CD14-positive monocyte (primary cell): ENCODE measurements around the gene CACNA2D1. TPM values are rescaled to one million over a fixed set of nuclear protein-coding genes. Genes with fewer than 3 reads are reported as not detected.

ENCODE experiments used
- DNase-seq, 3 donors: peaks; one replicate each; pipeline ENCODE4 v3.0.0-alpha.2; 2011 to 2022
- H2AFZ ChIP-seq: 2 replicates; pipeline ENCODE4 v1.6.0; 2012; ENCODE audit warnings: mild to moderate bottlenecking, low read depth, low read length, inconsistent platforms; ENCODE audit not compliant: insufficient read depth, poor library complexity, severe bottlenecking
- H3K27ac ChIP-seq, 2 donors: 1 replicate in 1 of 2; 2 replicates in 1 of 2; pipeline ENCODE4 v1.5.1; 2012 to 2013; ENCODE audit warnings: low read length in 2 of 2, control low read depth in 1 of 2, inconsistent platforms in 1 of 2, low read depth in 1 of 2, mild to moderate bottlenecking in 1 of 2
- H3K27me3 ChIP-seq, 2 donors: one replicate each; pipeline versions ENCODE4 v1.6.0 to v1.6.1; 2011 to 2013; ENCODE audit warnings: low read length in 2 of 2; ENCODE audit not compliant: control insufficient read depth in 2 of 2, insufficient read depth in 2 of 2
- H3K36me3 ChIP-seq, 2 donors: replicated peaks in 1 of 2; 1 replicate in 1 of 2; 2 replicates in 1 of 2; pipeline versions ENCODE4 v1.5.1 to v1.6.1; 2012 to 2013; ENCODE audit warnings: low read length in 2 of 2, control low read depth in 1 of 2, inconsistent platforms in 1 of 2, mild to moderate bottlenecking in 1 of 2; ENCODE audit not compliant: insufficient read depth in 2 of 2, control insufficient read depth in 1 of 2
- H3K4me1 ChIP-seq, 2 donors: 1 replicate in 1 of 2; 2 replicates in 1 of 2; pipeline versions ENCODE4 v1.5.1 to v1.6.1; 2012 to 2013; ENCODE audit warnings: low read length in 2 of 2, control low read depth in 1 of 2, inconsistent platforms in 1 of 2, mild to moderate bottlenecking in 1 of 2, moderate library complexity in 1 of 2; ENCODE audit not compliant: insufficient read depth in 2 of 2, control insufficient read depth in 1 of 2
- H3K4me2 ChIP-seq: replicated peaks from 2 replicates; pipeline ENCODE3; 2012; ENCODE audit warnings: low read length, moderate library complexity, mild to moderate bottlenecking; ENCODE audit not compliant: poor library complexity, severe bottlenecking; ENCODE audit errors: extremely low read depth
- H3K4me3 ChIP-seq, 3 experiments: fragments of 200-600 bp in 1 of 3; sonication (generic) in 1 of 3; replicated peaks in 1 of 3; 1 replicate in 2 of 3; 2 replicates in 1 of 3; pipeline ENCODE4 v1.5.1; 2011 to 2013; ENCODE audit warnings: low read length in 3 of 3, mild to moderate bottlenecking in 3 of 3, control low read depth in 2 of 3, low read depth in 2 of 3, inconsistent platforms in 1 of 3, moderate library complexity in 1 of 3
- H3K79me2 ChIP-seq: 2 replicates; pipeline ENCODE4 v1.6.0; 2012; ENCODE audit warnings: mild to moderate bottlenecking, control low read depth, inconsistent platforms, low read length, moderate library complexity; ENCODE audit not compliant: insufficient read depth
- H3K9ac ChIP-seq: 2 replicates; pipeline ENCODE4 v1.6.0; 2017; ENCODE audit warnings: low read length, mild to moderate bottlenecking; ENCODE audit not compliant: insufficient read depth, poor library complexity, severe bottlenecking
- H3K9me3 ChIP-seq, 2 donors: replicated peaks in 1 of 2; 1 replicate in 1 of 2; 2 replicates in 1 of 2; pipeline versions ENCODE4 v1.5.1 to v1.6.1; 2012 to 2013; ENCODE audit warnings: low read length in 2 of 2, control low read depth in 1 of 2; ENCODE audit not compliant: control insufficient read depth in 1 of 2, insufficient read depth in 1 of 2
- H4K20me1 ChIP-seq: 2 replicates; pipeline ENCODE4 v1.6.0; 2012; ENCODE audit warnings: mild to moderate bottlenecking, low read length, control low read depth, moderate library complexity; ENCODE audit not compliant: insufficient read depth
- H3K27ac Mint-ChIP-seq, 7 donors: one replicate each; pipeline ENCODE4 v1.8.0; 2020; ENCODE audit warnings: mild to moderate bottlenecking in 7 of 7, mixed read lengths in 7 of 7, moderate library complexity in 6 of 7, inconsistent platforms in 2 of 7
- H3K27me3 Mint-ChIP-seq, 3 donors: one replicate each; pipeline ENCODE4 v1.8.0; 2021 to 2022; ENCODE audit warnings: low read depth in 3 of 3, mild to moderate bottlenecking in 3 of 3, mixed read lengths in 3 of 3, moderate library complexity in 3 of 3, inconsistent platforms in 1 of 3
- H3K36me3 Mint-ChIP-seq, 2 donors: one replicate each; pipeline ENCODE4 v1.8.0; 2020; ENCODE audit warnings: mixed read lengths in 2 of 2, inconsistent platforms in 1 of 2, mild to moderate bottlenecking in 1 of 2
- H3K4me1 Mint-ChIP-seq: one replicate; pipeline ENCODE4 v1.8.0; 2020; ENCODE audit warnings: mild to moderate bottlenecking, mixed read lengths
- H3K4me3 Mint-ChIP-seq, 2 donors: one replicate each; pipeline ENCODE4 v1.8.0; 2020; ENCODE audit warnings: mild to moderate bottlenecking in 2 of 2, mixed read lengths in 2 of 2, moderate library complexity in 1 of 2
- H3K9me3 Mint-ChIP-seq, 7 donors: one replicate each; pipeline ENCODE4 v1.8.0; 2020 to 2022; ENCODE audit warnings: mixed read lengths in 7 of 7, mild to moderate bottlenecking in 6 of 7, moderate library complexity in 6 of 7, inconsistent platforms in 2 of 7
- WGBS: methylation state at CpG from one replicate; pipeline ENCODE4 v1.1.5; 2013; ENCODE audit warnings: missing lambda C conversion rate; ENCODE audit not compliant: insufficient coverage; 5-methylcytosine and 5-hydroxymethylcytosine counted together
- intact Hi-C, 2 donors: fragments of 100-400 bp; cut with micrococcal nuclease; formaldehyde crosslinking; loops; one replicate each; pipeline versions ENCODE4 v1.15.0 to v1.15.1; 2023
- polyA plus RNA-seq, 3 donors: library from polyadenylated mRNA; depleted of rRNA in 1 of 3; unstranded in 2 of 3; stranded (reverse) in 1 of 3; fragments of 300-500 nt in 2 of 3; fragments of >200 nt in 1 of 3; fragmentation: Illumina TruSeq in 2 of 3; gene quantifications; 1 replicate in 2 of 3; 2 replicates in 1 of 3; pipeline ENCODE4 v1.2.3, GENCODE V29; 2012 to 2021
- TF ChIP-seq, protein P1 (sequence below): fragments of 200-600 bp; IDR thresholded peaks from one replicate; pipeline ENCODE4 v1.8.0; 2022; ENCODE audit warnings: antibody characterized with exemption, mild to moderate bottlenecking

CACNA2D1 gene
- polyA plus RNA-seq, 3 donors: 0.02 TPM; not detected in 2

DNA sequence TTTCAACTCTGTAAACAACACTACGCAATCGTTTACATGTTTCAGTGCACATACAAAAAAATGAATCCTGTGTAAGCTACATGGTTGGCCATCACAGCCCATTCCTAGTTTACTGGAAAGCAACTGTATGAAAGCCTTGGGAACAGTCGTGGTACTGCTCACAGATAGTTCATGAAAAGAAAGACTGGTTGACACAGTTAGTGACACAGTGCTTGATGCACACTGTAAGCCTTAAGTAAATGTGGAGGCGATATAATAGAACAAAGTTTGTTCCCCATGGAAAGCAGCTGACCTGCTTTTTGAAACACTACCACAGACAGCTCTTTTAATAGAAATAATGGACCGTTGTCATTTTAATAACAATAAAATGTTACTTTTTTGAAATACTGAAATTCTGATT is 5.1 kb downstream of the CACNA2D1 start:
- Histone ChIP-seq H4K20me1 (no peaks in the 10 kb centered on the region), H3K36me3 (no peaks in the 10 kb centered on the region), H3K27ac (no peak overlapping the region), H3K9me3 (peaks cover 0 to 15% of the 10 kb centered on the region in 2 donors), H3K27me3 (peaks cover 41 to 58% of the 10 kb centered on the region in 2 donors), H3K4me2 (no peak overlapping the region), H2AFZ (no peak overlapping the region), H3K9ac (no peak overlapping the region), H3K4me3 (no peak overlapping the region), H3K79me2 (no peaks in the 10 kb centered on the region), H3K4me1 (peaks cover 0 to 7% of the 10 kb centered on the region in 2 donors)
- H3K36me3 Mint-ChIP-seq: peaks cover 0 to 4% of the 10 kb centered on the region in 2 donors
- H3K4me1 Mint-ChIP-seq: peaks cover 5% of the 10 kb centered on the region
- no peak for DNase-seq
- WGBS: 95% methylated on average over 3 of the region's 5 CpGs
- H3K27me3 Mint-ChIP-seq: peaks cover 26 to 34% (median 28%) of the 10 kb centered on the region in 3 donors
- peaks cover 0 to 5% (median 3%) of the 10 kb centered on the region in 7 donors for H3K9me3 Mint-ChIP-seq
- no peak overlapping the region for H3K4me3 Mint-ChIP-seq
- intact Hi-C loops: no loop called here
- no peak overlapping the region for H3K27ac Mint-ChIP-seq
- TF ChIP-seq, protein P1, sequence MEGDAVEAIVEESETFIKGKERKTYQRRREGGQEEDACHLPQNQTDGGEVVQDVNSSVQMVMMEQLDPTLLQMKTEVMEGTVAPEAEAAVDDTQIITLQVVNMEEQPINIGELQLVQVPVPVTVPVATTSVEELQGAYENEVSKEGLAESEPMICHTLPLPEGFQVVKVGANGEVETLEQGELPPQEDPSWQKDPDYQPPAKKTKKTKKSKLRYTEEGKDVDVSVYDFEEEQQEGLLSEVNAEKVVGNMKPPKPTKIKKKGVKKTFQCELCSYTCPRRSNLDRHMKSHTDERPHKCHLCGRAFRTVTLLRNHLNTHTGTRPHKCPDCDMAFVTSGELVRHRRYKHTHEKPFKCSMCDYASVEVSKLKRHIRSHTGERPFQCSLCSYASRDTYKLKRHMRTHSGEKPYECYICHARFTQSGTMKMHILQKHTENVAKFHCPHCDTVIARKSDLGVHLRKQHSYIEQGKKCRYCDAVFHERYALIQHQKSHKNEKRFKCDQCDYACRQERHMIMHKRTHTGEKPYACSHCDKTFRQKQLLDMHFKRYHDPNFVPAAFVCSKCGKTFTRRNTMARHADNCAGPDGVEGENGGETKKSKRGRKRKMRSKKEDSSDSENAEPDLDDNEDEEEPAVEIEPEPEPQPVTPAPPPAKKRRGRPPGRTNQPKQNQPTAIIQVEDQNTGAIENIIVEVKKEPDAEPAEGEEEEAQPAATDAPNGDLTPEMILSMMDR: no peak

DNA sequence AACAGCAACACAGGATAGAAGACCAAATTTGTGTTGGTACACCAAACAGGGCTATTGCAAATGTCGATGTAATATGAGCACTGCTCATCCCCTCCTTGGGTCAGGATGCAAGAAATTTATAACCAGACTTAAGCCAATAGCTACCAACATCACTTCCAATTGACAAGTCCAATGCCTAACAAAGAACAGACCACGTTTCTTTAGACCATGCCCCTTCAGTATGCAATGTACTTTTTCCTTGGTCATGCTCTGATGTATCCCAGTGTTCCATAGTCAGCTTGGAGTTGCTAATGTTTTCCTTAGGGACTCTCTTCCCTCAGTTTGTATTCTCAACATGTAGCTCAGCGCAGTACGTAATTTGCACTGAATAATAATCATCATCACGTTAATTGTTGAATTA is 7.8 kb downstream of the CACNA2D1 start:
- Histone ChIP-seq H3K27me3 (peaks cover 16 to 34% of the 10 kb centered on the region in 2 donors), H3K79me2 (no peaks in the 10 kb centered on the region), H3K4me1 (no peaks in the 10 kb centered on the region), H3K9me3 (no peaks in the 10 kb centered on the region), H4K20me1 (no peaks in the 10 kb centered on the region), H3K9ac (no peak overlapping the region), H3K36me3 (no peaks in the 10 kb centered on the region), H3K4me2 (no peak overlapping the region), H3K27ac (no peak overlapping the region), H3K4me3 (no peak overlapping the region), H2AFZ (no peak overlapping the region)
- Mint-ChIP-seq H3K27me3 (peaks cover 5 to 11% (median 10%) of the 10 kb centered on the region in 3 donors), H3K9me3 (peaks cover 0 to 2% (median 0%) of the 10 kb centered on the region in 7 donors), H3K27ac (no peak overlapping the region), H3K36me3 (no peaks in the 10 kb centered on the region), H3K4me3 (no peak overlapping the region), H3K4me1 (no peaks in the 10 kb centered on the region)
- DNase-seq: no peak
- intact Hi-C loops: no loop called here
- TF ChIP-seq, protein P1: no peak
- 100% methylated on average over 1 of the region's 5 CpGs for WGBS
